Liver (tissue), 3 donors: Measurements from ENCODE around the gene CFAP251.

Experiments used
- CTCF ChIP-seq: fragments of 150-350 bp; IDR thresholded peaks from 2 replicates; pipeline ENCODE4 v1.5.1; 2017; ENCODE audit warnings: improper control_type of control experiment, low read depth, low read length; ENCODE audit not compliant: missing input control
- JUND ChIP-seq, 2 donors: IDR thresholded peaks; 2 replicates each; pipeline ENCODE4 v1.6.1; 2016; ENCODE audit warnings: antibody characterized with exemption in 2 of 2
- NR2F2 ChIP-seq: IDR thresholded peaks from 2 replicates; pipeline ENCODE4 v1.6.1; 2016; ENCODE audit warnings: antibody characterized with exemption
- TAF1 ChIP-seq: conservative IDR thresholded peaks from 2 replicates; pipeline ENCODE4 v1.6.1; 2016; ENCODE audit warnings: antibody characterized with exemption, mild to moderate bottlenecking
- YY1 ChIP-seq: IDR thresholded peaks from 2 replicates; pipeline ENCODE4 v1.6.1; 2016; ENCODE audit warnings: antibody characterized with exemption, mild to moderate bottlenecking
- donor health status: healthy.
- donor health status: healthy.

- TF ChIP-seq YY1 (no peak), TAF1 (no peak), CTCF (no peak), NR2F2 (no peak), JUND (IDR thresholded peaks at IDR 0.05) (no peak)
Measured at GRCh38 chr12:121915841-121916321, 2.5 kb upstream of the CFAP251 start.
